AG04450 (cell line): Measurements from ENCODE around the gene SPAG9. TPM values are rescaled to one million over a fixed set of nuclear protein-coding genes. Genes with fewer than 3 reads are reported as not detected.

ENCODE experiments used
- CTCF ChIA-PET: fragments of 300-600, 350-600 bp; formaldehyde crosslinking; extraction: SDS; loops from one replicate; lab custom pipeline; 2022; ENCODE audit warnings: antibody characterized with exemption, inconsistent platforms; lab: Charles Lee
- POLR2A ChIA-PET: fragments of 350-600 bp; formaldehyde crosslinking; extraction: SDS; loops from one replicate; lab custom pipeline; 2021; ENCODE audit warnings: antibody characterized with exemption, inconsistent platforms; lab: Yijun Ruan, JAX
- DNase-seq: peaks from one replicate; pipeline ENCODE4 v3.0.0-alpha.2; 2011; ENCODE audit warnings: low read depth, low spot score
- H3K27ac ChIP-seq: one replicate; pipeline ENCODE4 v1.5.1; 2012; ENCODE audit warnings: low read depth, low read length, control low read depth
- H3K27me3 ChIP-seq: one replicate; pipeline ENCODE4 v1.6.0; 2012; ENCODE audit warnings: low read length; ENCODE audit not compliant: control insufficient read depth, insufficient read depth
- H3K4me3 ChIP-seq: 2 replicates; pipeline ENCODE4 v1.5.1; 2011; ENCODE audit warnings: mild to moderate bottlenecking, low read depth, low read length, control low read depth
- H3K9me3 ChIP-seq: 2 replicates; pipeline ENCODE4 v1.5.1; 2012; ENCODE audit warnings: low read length; ENCODE audit not compliant: control insufficient read depth, insufficient read depth
- polyA plus RNA-seq: library from polyadenylated mRNA; depleted of rRNA; stranded (reverse); fragments of >200 nt; gene quantifications from 2 replicates; pipeline ENCODE4 v1.2.3, GENCODE V29; 2011
- TF ChIP-seq, protein P1 (sequence below): IDR thresholded peaks from 2 replicates; pipeline ENCODE4 v1.5.1; 2011; ENCODE audit warnings: low read depth, low read length, control low read depth, inconsistent platforms

The SPAG9 gene
- polyA plus RNA-seq, 1 experiment: 42.1 TPM

DNA sequence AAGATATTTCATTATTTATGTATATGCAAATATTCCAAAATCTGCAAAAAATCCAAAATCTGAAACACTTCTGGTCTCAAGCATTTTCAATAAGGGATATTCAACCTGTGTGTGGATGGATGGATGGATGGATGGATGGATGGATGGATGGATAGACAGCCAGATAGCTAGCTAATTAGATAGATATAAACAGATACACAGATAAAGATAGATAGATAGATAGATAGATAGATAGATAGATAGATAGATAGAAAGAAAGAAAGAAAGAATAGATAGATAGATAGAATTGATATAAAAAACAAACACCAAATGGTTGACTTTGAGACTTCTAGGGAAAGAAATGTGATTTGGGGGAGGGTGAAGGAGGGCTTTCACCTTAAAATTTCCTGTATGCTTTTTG, 139.4 kb downstream of the SPAG9 start:
- TF ChIP-seq, protein P1, sequence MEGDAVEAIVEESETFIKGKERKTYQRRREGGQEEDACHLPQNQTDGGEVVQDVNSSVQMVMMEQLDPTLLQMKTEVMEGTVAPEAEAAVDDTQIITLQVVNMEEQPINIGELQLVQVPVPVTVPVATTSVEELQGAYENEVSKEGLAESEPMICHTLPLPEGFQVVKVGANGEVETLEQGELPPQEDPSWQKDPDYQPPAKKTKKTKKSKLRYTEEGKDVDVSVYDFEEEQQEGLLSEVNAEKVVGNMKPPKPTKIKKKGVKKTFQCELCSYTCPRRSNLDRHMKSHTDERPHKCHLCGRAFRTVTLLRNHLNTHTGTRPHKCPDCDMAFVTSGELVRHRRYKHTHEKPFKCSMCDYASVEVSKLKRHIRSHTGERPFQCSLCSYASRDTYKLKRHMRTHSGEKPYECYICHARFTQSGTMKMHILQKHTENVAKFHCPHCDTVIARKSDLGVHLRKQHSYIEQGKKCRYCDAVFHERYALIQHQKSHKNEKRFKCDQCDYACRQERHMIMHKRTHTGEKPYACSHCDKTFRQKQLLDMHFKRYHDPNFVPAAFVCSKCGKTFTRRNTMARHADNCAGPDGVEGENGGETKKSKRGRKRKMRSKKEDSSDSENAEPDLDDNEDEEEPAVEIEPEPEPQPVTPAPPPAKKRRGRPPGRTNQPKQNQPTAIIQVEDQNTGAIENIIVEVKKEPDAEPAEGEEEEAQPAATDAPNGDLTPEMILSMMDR: no peak
- H3K4me3 ChIP-seq: no peak overlapping the region

GRCh38 chr17:50979524-50979927, 141.1 kb downstream of the SPAG9 start:
- CTCF ChIA-PET: no interaction called here
- POLR2A ChIA-PET: no interaction called here

More for the DNA sequence above, 139.4 kb downstream of the SPAG9 start:
- Histone ChIP-seq H3K27me3 (no peaks in the 10 kb centered on the region), H3K9me3 (no peaks in the 10 kb centered on the region), H3K27ac (no peak overlapping the region)
- ChIA-PET POLR2A (no interaction called here), CTCF (no interaction called here)
- no peak for DNase-seq

DNA sequence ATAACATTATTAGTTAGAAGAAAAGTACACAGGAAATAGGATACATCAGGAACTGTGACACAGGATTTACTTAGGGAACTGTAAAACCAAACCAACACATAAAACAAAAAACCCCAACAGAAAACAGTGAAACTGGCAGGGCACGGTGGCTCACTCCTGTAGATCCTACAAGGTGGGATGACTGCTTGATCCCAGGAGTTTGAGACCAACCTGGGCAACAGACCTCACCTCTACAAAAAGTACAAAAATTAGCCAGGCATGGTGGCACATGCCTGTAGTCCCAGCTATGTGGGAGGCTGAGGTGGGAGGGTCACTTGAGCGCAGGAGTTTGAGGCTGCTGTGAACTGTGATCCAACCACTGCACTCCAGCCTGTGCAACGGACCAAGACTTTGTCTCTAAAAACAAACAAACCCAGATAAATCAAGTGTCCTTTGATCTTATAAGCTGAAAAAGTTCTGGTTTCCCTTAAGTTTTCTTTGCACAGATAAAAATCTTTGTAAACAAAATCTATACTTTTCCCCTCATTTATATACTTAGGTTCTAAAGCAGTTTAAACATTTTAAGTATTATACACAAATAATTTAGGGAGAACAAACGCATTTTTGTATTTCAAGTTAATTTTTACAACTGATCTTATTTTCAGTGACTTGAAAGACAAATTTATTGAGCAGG, 143.0 kb downstream of the SPAG9 start:
- Histone ChIP-seq H3K27ac (no peak overlapping the region), H3K4me3 (no peak overlapping the region), H3K27me3 (no peaks in the 10 kb centered on the region), H3K9me3 (no peaks in the 10 kb centered on the region)
- TF ChIP-seq, protein P1: no peak
- ChIA-PET CTCF (interaction anchor here (0.8 to 1.1 kb wide), 2 partner anchors 20 to 126 kb away, joined by 4 read pairs; no protein-coding TSS in a partner anchor), POLR2A (interaction anchor here (2.3 kb wide), 1 partner anchor 111 kb away, joined by 10 read pairs; the partner anchor contains the start of gene TOB1)
- DNase-seq: no peak

More at GRCh38 chr17:50979524-50979927, 141.1 kb downstream of the SPAG9 start:
- Histone ChIP-seq H3K27me3 (no peaks in the 10 kb centered on the region), H3K27ac (no peak overlapping the region), H3K4me3 (no peak overlapping the region), H3K9me3 (no peaks in the 10 kb centered on the region)
- TF ChIP-seq, protein P1: no peak
- DNase-seq: no peak

GRCh38 chr17:50976951-50977472, 143.7 kb downstream of the SPAG9 start:
- TF ChIP-seq, protein P1: no peak
- Histone ChIP-seq H3K4me3 (no peak overlapping the region), H3K27ac (no peak overlapping the region), H3K27me3 (no peaks in the 10 kb centered on the region), H3K9me3 (no peaks in the 10 kb centered on the region)
- no peak for DNase-seq
- POLR2A ChIA-PET: interaction anchor here (2.3 kb wide), 1 partner anchor 111 kb away, joined by 10 read pairs; the partner anchor contains the start of gene TOB1
- CTCF ChIA-PET: interaction anchor here (0.5 to 1.1 kb wide), 3 partner anchors 20 to 125 kb away, joined by 4 to 5 read pairs (median 4); no protein-coding TSS in a partner anchor
